HG03139 (cell line): Measurements from ENCODE around the gene C2orf66.

ENCODE experiments used
- ATAC-seq: cut with Tn5 transposase; IDR thresholded peaks from one replicate; pipeline ENCODE4 v1.9.1; 2021; ENCODE audit not compliant: unreplicated experiment

The C2orf66 gene

DNA sequence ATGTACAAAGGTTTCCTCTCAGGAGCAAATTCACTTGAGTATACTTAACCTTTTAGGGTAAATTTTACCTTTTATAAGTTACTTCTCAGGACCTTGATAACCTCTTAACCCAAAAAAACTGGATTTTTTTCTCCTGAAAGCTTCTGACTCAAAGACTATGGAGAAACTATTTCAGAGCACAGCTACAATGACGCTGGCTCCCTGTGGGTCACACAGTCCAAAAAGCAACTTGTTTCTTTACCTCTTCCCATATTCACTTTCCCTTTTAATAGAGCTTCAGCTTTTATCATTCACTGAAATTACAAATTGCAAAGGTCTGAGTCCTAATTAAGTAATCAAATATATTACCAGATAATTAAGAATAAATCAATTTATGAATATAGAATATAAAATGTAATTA lies 42.1 kb downstream of the C2orf66 start:
- no peak for ATAC-seq

DNA sequence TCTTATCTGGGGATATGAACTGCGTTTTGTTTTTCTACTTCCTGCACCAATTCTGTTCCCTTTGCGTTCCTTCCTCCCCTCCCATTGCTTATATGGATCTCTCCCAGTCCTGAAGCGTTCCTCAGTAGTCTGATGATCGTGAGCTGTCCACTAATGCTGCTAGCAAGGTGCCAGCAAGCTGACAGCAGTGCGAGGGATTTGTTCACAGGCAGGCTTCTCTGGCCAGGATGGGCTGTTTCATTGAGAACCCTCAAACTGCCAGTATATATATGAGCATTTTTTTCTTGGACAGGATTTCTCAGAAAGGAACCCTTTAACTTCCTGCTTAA lies 49.8 kb downstream of the C2orf66 start:
- no peak for ATAC-seq

DNA sequence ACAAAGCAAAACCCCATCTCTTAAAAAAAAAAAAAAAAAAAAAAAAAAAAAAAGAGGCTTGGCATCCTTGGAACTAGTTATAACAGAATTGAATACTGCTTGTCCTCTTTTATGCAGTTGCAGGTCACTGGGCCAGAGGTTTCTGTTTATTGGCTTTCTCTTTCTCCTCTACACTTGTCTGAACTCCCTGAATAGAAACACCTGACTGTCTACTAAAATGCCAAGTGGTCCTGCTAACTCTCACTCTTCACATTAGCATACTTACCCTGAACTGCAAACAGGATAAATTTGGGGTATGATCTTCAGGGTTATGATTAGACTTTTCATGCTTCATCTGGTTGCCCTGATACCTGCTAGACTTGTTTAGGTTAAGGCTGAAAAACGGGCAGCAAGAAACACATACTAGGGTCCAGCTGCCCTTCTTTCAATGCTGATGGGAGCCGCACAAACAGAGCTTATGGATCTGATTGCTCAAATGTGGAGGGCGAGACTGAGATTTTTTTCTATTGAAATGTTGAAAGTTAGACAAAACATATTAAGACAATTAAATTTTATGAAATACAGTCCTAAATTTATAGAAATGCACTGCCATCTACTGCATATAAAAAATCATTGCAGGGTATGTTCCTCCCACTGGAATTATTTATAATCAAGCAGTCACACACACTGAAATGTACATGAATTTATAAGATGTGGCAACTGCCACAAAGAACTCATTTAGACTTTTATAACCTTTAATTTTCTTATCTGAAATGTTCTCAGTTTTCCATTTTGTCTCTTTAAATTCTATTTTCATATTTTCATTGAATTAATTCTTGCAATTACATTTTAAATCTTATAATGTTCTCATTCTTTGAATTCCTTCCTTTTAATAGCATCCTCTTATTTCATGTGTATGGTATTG lies 50.4 kb downstream of the C2orf66 start:
- ATAC-seq: no peak
